NCI-H2196 (cell line): Measurements from ENCODE around the gene NOP16.

ENCODE experiments used
- DNase-seq: peaks from one replicate; lab custom pipeline; 2025; ENCODE audit not compliant: unreplicated experiment; lab: John Stamatoyannopoulos, UW

Gene NOP16, protein sequence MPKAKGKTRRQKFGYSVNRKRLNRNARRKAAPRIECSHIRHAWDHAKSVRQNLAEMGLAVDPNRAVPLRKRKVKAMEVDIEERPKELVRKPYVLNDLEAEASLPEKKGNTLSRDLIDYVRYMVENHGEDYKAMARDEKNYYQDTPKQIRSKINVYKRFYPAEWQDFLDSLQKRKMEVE

DNA sequence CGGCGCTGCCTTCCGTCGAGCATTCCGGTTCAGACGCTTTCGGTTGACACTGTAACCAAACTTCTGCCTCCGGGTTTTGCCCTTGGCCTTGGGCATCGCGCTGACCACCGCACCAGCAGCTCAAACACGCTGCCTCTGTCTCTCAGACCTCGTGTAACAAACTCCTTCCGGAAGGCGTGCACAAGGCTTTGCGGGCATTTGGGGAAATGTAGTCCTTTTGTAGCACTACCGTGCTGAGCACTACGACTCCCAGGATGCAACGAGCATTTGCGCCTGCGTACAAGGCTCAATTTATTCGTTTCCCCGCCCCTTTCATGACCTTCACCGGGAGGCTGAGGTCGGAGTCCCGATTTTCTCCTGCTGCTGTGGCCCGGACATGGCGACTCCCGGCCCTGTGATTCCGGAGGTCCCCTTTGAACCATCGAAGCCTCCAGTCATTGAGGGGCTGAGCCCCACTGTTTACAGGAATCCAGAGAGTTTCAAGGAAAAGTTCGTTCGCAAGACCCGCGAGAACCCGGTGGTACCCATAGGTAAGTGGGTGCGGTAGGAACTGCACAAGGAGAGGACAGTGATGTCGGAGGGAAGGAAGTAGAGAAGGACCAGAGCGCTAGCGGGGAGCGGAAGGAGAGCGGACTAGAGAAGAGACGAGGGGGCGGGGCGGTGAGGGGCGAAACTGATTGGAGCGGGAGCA, at the start of gene NOP16, which contains the start of gene HIGD2A:
TSS of gene NOP16 (minus strand) at position 155 of the 691 bp plus-strand sequence. CDS start at position 96, 59 bp downstream.
TSS of gene HIGD2A (plus strand) at position 308 of the 691 bp plus-strand sequence. CDS start at position 377, 69 bp downstream.
- peak; percentile 98 for DNase-seq

DNA sequence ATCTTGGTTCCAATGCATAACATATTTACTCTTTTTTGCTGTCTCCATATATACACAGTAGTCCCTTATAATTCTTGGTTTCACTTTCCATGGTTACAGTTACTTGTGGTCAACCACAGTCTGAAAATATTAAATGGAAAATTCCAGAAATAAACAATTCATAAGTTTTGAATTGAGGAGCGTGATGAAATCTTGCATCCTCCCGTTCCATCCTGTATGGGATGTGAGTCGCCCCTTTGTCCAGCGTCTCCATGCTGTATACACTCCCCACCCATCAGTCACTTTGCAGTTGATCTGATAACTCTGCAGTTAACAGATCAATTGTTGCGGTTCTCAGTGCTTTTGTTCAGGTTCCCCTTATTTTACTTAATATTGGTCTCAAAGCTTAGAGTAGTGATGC, 48.3 kb upstream of the NOP16 start:
- DNase-seq: no peak

DNA sequence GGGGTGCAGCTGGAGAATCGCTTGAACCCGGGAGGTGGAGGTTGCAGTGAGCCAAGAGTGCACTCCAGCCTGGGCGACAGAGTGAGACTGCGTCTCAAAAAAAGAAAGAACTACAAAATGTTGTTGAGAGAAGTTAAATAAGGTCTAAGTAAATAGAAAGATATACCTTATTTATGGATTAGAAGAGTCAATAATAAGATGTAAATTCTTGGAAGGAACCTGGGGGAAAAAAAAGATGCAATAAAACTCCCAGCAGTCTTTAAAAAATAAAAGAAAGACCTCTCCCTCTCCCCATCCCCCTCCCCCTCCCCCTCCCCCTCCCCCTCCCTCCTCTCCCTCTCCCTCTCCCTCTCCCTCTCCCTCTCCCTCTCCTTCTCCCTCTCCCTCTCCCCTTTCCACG, 44.3 kb upstream of the NOP16 start:
- DNase-seq: no peak

DNA sequence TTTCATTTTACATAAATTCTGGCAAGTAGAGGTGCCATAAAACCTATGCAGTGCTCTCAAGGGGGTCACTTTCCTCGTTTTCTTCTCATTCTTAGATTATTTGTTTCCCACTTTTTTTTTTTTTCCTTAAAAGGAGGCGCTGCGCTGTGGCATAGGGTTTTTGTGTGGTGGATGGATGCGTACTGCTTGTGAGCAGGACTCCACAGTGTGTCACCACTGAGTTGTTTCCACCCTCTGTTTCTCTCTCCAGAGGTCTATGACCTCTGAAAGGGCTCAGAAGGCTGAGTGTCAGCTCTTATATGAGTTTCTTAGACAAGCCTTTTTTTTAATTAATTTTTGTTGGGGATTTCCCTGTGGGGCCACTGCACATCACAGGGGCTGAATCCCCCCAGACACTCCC, 41.6 kb upstream of the NOP16 start:
- DNase-seq: no peak

DNA sequence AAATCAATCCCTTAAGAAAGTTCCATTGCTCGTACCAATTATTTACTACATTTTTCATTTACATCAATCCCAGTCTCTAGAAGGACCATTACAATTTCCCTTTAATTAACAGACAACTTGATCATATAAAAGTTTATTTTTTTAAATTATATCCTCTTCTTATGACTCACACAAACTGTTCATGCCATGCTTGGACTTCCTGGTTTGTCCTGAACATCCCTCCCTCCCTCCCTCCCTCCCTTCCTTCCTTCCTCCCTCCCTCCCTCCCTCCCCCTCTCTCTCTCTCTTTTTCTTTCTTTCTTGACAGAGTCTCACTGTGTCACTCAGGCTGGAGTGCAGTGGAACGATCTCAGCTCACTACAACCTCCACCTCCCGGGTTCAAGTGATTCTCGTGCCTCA, 39.6 kb upstream of the NOP16 start:
- DNase-seq: no peak

DNA sequence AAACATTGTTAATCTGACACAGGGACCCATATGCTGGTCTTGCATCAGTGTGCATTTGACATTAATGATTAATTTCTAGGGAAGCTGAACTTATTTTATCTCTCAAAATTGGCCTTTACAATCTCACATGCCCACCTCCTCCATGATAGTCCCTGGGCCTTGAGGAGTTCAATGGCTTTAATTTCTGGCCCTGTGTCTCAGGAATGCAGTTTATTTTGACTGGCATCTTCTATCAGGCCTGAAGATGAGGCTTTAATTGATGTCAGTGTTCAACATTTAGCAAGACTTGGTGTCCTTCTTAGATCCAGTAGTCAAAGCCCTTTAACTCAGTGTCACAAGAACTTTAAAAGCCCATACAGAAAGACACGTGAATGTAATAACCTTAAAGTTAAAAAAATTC, 38.5 kb upstream of the NOP16 start:
- DNase-seq: no peak

DNA sequence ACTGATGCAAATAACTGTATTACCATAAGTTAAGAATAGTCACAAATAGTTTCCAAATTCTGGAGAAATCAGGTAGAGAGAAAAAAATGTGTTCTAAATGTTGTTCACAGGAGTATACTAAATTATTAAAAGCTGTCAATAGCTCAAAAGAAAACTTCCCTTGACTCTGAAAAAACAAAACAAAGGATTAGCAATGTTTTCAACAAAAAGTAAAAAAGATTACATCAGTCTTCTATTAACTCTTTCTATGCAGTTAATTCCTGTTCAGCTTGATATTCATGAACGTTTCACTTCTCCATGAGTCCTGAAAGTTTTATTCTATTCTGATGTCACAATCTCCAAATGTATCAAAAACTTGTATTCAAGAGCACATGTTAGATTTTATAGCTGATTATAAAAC, 37.4 kb upstream of the NOP16 start:
- no peak for DNase-seq

DNA sequence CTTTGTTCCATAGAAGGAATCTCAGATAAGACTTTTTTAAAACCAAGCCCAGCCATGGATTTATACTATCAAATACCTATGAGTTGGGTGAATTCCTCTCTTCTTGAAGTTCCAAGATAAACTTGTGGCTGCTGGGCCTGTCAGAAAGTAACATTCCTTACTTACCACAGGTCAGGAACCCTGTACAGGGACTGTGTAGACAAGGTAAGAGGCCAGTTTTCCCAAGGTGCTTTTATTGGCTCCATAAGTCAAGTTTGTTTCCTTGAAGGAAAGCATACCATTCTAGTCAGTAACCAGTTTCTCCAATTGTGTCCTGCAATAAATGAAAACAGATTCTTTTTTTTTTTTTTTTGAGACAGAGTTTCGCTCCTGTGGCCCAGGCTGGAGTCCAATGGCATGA, 36.7 kb upstream of the NOP16 start:
- no peak for DNase-seq

DNA sequence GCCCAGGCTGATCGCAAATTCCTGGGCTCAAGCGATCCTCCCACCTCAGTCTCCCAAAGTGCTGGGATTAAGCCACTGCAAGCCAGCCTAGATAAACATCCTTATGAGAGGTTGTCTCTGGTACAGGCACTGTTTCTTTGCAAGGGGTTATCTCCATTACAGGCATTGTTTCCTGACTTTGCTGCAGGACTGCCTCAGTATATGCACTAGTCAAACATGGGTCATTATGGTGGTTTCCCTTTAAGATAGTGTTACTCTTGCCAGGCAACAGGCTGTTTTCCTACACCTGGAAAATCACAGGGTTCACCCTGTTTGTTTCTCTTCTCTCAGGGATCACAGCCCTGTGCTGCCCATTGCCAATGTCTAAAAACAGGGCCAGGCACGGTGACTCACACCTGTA, 35.8 kb upstream of the NOP16 start:
- no peak for DNase-seq

DNA sequence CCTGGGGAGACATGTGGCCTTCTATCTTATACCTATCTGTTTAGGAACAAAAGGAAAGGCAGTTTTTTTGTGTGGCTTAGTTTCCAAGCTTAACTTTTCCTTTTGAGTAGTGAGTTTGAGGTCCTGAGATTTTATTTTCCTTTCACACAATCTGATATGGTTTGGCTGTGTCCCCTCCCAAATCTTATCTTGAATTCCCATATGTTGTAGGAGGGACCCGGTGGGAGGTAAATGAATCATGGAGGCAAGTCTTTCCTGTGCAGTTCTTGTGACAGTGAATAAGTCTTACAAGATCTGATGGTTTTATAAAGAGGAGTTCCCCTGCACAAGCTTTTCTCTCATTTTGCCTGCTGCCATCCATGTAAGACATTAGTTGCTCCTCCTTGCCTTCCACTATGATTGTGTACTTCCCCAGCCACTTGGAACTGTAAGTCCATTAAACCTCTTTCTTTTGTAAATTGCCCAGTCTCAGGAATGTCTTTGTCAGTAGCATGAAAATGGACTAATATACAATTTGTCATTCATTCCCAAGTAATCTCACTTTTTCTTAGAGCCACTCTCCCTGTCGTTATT, 32.7 kb upstream of the NOP16 start:
- no peak for DNase-seq

DNA sequence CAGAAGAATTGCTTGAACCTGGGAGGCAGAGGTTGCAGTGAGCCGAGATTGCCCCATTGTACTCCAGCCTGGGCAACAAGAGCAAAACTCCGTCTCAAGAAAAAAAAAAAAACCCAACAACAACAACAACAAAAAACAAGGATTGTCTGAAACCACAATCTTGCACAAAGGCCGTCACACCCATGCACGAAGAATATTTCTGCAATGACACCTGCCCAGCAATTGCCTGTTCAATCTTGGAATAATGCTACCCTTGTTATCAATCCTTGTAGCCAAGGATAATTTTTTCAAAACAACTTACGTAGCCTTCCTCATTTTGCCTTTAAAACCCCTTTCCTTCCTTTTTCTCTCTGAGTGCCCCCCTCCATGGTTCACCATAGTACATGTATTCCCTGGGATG, 31.7 kb upstream of the NOP16 start:
- no peak for DNase-seq

DNA sequence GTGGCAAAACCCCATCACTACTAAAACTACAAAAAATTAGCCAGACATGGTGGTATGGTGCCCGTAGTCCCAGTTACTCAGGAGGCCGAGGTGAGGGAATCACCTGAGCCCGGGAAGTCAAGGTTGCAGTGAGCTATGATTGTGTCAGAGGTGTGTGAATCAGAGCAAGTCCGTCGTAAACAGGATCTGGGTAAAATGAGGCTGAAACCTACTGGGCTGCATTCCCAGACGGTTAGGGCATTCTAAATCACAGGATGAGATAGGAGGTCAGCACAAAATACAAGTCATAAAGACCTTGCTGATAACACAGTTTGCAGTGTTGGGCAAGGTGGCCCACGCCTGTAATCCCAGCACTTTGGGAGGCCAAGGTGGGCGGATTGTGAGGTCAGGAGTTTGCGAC, 29.9 kb upstream of the NOP16 start:
- no peak for DNase-seq

DNA sequence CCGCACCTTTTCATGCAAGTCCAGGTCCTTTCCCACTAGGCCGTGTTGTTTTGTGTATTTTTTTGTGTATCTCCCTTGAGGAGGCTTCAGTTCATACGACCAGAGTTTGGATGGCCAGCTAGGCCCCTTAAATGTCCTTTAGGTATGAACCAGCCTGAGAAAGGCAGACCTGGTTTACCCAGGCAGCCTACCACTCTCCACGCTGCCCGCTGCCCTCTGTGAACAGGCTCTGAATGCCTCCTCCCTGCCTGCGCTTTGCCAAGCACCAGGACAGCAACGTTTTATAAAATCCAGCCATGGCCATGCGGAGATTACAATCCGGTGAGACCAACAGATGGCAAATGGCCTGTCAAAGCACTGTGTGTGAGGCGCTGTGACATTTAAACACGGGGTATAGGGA, 28.6 kb upstream of the NOP16 start:
- DNase-seq: no peak

DNA sequence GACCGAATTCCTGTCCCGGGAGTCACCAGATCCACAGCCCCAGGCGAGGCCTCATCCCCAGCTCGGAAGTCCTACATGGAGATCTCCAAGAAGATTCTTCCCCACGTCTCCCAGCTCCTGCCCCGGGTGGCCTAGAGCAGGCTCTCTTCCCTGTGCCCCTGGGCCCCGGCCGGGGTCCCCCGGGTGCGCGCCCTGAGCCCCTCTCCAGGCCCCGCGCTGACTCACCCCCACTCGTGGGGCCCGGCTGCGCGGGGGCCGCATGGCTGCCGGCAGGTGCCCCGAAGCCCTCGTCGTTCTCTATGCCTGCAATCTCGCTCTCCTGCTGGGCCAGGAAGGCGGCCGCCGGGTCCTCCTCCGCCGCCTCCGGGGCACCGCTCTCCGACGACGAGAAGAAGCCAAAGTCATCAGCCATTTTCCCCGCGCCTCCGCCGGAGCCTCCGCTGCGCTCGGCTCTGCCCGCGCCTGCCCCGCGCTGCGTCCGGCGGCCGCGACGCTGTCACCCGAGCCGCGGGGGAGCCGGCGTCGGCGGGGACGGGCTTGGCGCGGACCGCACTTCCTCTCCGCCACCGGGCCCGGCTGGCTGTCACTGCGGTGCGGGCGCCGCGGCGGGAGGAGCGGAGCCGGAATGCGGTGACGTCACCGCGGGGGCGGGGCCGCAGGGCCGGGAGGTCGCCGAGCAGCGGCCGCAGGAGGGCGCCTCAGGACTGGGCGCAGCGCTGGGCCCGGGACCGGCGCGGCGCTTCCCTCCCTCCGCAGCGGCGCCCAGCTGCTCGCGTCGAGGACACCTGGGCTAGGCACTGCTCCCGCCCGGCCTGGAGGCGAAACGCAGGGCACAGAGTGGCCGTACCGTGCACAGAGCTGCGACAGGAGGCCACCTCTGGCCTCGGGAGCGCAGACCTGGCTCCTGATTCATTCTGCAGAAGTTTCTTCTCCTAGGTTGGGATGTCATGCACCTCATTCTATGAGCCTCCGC, 27.8 kb upstream of the NOP16 start, which contains the start of gene CLTB:
TSS of gene CLTB (minus strand) at position 588 of the 973 bp plus-strand sequence. CDS start at position 412, 176 bp downstream.
- peak; percentile 93 for DNase-seq

DNA sequence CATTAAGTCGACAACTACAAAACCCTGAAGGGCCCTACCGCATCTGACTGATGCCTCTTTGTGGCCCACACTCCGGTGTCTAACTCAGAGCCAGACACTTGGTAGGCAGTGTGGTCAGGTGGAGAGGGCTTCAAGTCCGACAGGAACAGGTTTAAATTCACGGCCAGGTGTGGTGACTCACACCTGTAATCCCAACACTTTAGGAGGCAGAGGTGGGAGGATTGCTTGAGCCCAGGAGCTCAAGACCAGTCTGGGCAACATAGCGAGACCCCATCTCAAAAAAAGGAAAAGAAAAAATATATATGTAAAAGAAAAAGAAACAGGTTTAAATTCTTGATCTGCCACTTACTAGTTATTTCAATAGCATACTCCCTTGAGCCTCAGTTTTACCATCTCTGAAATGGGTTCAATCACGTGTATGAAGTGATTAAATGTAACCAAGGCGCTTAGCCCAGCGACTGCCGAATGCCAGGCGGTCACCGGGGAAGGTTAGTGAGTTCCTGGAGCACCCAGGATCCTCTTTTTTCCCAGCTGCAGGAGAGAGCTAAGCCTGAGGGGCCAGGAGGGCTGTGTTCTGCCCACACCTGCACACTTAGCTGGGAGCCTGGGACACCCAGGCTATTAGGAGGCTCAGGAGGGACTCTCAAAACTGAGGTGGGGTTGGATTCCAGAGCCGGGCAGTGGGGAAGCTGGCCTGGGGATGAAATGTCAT, 27.0 kb upstream of the NOP16 start:
- no peak for DNase-seq

DNA sequence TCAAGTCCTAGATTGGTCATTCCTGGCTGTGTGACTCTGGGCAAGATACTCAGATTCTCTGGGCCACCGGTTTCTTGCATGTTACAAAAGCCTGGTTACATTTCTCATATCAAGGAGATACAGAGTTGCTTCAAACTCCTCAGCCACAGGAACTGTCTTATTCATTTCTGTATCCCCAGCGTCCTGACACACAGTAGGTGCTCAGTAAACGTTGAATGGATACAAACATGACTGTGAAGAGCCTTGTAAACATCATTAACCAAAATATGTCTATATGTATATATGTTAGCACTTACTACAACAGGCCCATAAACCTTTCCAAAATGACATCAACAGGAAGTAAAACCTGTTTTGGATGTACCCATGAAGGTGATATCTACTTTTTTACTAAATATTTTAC, 26.3 kb upstream of the NOP16 start:
- no peak for DNase-seq

DNA sequence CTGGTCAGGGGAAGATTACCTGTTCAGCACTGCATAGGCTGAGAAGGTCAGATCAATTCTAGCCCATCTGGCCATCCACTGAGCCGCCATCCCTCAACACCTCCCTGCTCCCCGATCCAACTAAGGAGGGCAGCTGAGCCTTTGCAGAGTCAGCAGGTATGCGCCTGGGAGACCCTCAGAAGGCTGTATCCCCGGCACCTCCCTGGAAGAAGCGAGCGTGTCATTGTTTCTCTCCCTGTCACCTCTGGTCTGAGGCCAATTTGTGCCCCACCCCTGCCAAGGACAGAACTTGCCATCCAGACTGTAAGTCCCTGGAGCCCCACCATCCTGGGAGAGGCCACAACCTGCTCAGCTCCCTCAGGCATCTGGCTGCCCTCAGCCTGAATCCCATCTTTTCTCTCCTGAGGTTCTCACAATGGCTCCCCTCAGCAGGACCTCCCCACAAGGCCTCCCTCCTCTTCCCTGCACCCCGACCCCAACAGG, 25.4 kb upstream of the NOP16 start:
- no peak for DNase-seq

DNA sequence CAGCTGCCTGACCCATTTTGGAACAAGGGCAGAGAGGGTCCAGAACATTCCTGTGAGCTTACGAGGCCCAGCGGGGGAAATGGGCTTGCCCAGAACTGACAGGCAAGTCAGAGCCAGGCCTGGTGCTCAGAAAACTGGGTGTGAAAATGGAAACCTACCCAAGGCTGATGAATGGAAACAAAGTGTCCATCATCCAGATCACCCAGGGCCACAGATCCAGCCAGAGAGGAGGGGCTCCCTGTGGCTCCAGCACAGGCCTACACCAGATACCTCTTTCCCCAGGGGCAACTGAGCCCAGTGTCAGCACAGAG, 24.8 kb upstream of the NOP16 start:
- DNase-seq: no peak

DNA sequence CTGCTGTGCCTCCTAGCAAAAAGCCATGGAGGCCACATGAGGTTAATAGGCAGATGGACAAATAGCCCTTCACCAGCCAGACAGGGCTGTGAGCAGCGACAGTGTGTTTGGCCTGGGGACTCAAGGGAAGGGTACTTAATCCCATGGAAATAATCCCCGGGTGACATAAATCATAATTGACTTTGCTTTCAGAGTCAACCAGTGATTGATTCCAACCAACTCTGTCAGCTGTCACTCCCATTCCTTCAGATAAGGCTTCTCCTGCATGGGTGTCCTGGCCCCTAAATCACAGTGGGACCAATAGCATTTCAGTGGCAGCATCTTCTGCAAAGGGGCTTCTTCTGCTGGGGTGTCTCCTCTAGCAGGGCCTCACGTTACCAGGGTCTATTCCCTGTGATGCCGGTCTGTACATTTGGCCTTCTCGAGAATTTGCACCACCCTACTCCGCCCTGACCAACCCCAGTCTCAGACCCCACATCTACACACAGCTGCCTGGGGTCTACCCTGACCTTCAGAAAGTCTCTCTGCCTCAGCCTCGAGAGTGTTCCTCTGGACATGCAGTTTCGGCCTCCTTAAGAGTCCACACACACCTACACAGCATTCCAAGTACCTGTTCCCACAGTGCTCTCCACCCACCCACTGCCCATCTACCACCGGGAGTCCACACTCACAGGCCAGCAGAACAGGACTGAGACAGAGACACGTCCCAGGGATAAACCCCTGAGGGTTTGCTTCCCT, 24.3 kb upstream of the NOP16 start:
- DNase-seq: no peak
